GM18873 (cell line): ENCODE results near the gene UGGT1.

ENCODE experiments used
- ATAC-seq: cut with Tn5 transposase; IDR thresholded peaks from one replicate; pipeline ENCODE4 v1.9.1; 2021; ENCODE audit warnings: mild to moderate bottlenecking, moderate library complexity, moderate number of reproducible peaks; ENCODE audit not compliant: unreplicated experiment, low FRiP score

The UGGT1 gene

GRCh38 chr2:128215897-128216642, 125.1 kb downstream of the UGGT1 start:
- ATAC-seq = no peak

GRCh38 chr2:128217671-128218070, 126.7 kb downstream of the UGGT1 start:
- no peak for ATAC-seq

GRCh38 chr2:128219891-128220290, 128.9 kb downstream of the UGGT1 start:
- ATAC-seq = no peak

- ATAC-seq = no peak
These were observed 136.9 kb downstream of the UGGT1 start for GRCh38 chr2:128227862-128228261.

GRCh38 chr2:128228894-128229293, 137.9 kb downstream of the UGGT1 start:
- ATAC-seq = no peak

GRCh38 chr2:128232965-128233789, 142.2 kb downstream of the UGGT1 start:
- peak; percentile 93 for ATAC-seq

GRCh38 chr2:128233790-128234395, 142.9 kb downstream of the UGGT1 start:
- ATAC-seq = no peak

GRCh38 chr2:128234613-128235012, 143.6 kb downstream of the UGGT1 start:
- no peak for ATAC-seq

GRCh38 chr2:128235581-128235980, 144.6 kb downstream of the UGGT1 start:
- ATAC-seq = no peak

- no peak for ATAC-seq
These were observed 145.6 kb downstream of the UGGT1 start for GRCh38 chr2:128236491-128237035.

GRCh38 chr2:128237081-128237534, 146.1 kb downstream of the UGGT1 start:
- ATAC-seq = no peak

- ATAC-seq = no peak
These were observed 147.1 kb downstream of the UGGT1 start for GRCh38 chr2:128237911-128238697.

GRCh38 chr2:128241896-128242295, 150.9 kb downstream of the UGGT1 start:
- ATAC-seq = no peak
